Panc1 (cell line): Measurements from ENCODE around the gene DOCK4. TPM values are rescaled to one million over a fixed set of nuclear protein-coding genes. Genes with fewer than 3 reads are reported as not detected.

Source experiments
- ATAC-seq: fragments of 200-7000 bp; cut with Tn5 transposase; 2 replicates; pipeline ENCODE4 v1.9.1; 2020; ENCODE audit warnings: mild to moderate bottlenecking, moderate library complexity
- BruUV-seq: library from RNA; stranded (reverse); fragments of 400-500 nt; replicated peaks from 2 replicates; lab custom pipeline; 2021; lab: Mats Ljungman, UMichigan
- CTCF ChIA-PET: fragments of 300-600 bp; sonication (Branson Sonifier 250); formaldehyde crosslinking; loops from one replicate; lab custom pipeline; 2022; ENCODE audit warnings: antibody characterized with exemption; lab: Charles Lee
- POLR2A ChIA-PET: fragments of 300-600 bp; sonication (Branson Sonifier 250); formaldehyde crosslinking; loops from one replicate; lab custom pipeline; 2022; ENCODE audit warnings: antibody characterized with exemption; lab: Charles Lee
- DNase-seq: peaks from one replicate; pipeline ENCODE4 v3.0.0-alpha.2; 2010; ENCODE audit warnings: low read depth, low spot score
- H3K27ac ChIP-seq: 2 replicates; pipeline ENCODE4 v1.5.1; 2011; ENCODE audit warnings: mild to moderate bottlenecking, low read length, inconsistent platforms
- H3K27me3 ChIP-seq: fragments of 200-500 bp; sonication (Bioruptor generic); 2 replicates; pipeline ENCODE4 v1.6.0; 2014; ENCODE audit warnings: low read length, inconsistent platforms; ENCODE audit not compliant: control insufficient read depth, insufficient read depth
- H3K36me3 ChIP-seq: fragments of 200-500 bp; sonication (Bioruptor generic); 2 replicates; pipeline ENCODE4 v1.5.1; 2014; ENCODE audit warnings: inconsistent platforms, mild to moderate bottlenecking, low read length, moderate library complexity; ENCODE audit not compliant: control insufficient read depth, insufficient read depth
- H3K4me1 ChIP-seq: 2 replicates; pipeline ENCODE4 v1.5.1; 2011; ENCODE audit warnings: inconsistent platforms, mild to moderate bottlenecking, low read length, moderate library complexity; ENCODE audit not compliant: control insufficient read depth, insufficient read depth
- H3K4me3 ChIP-seq, 2 experiments: 2 replicates each; pipeline ENCODE4 v1.5.1; 2011 to 2012; ENCODE audit warnings: low read depth in 2 of 2, low read length in 2 of 2, mild to moderate bottlenecking in 2 of 2, inconsistent platforms in 1 of 2, moderate library complexity in 1 of 2
- H3K9me3 ChIP-seq: fragments of 200-500 bp; sonication (Bioruptor generic); 2 replicates; pipeline ENCODE4 v1.5.1; 2014; ENCODE audit warnings: low read depth, mild to moderate bottlenecking, inconsistent platforms, low read length, moderate library complexity; ENCODE audit not compliant: control insufficient read depth, insufficient read depth
- CTCF ChIP-seq: fragments of 450-650 bp; IDR thresholded peaks from 2 replicates; pipeline ENCODE4 v1.5.1; 2017; ENCODE audit warnings: mild to moderate bottlenecking
- POLR2AphosphoS5 ChIP-seq: IDR thresholded peaks from 2 replicates; pipeline ENCODE4 v1.6.1; 2012; ENCODE audit warnings: mild to moderate bottlenecking, low read depth, low read length, moderate library complexity
- REST ChIP-seq, 2 experiments: IDR thresholded peaks; 2 replicates each; pipeline ENCODE4 v1.6.1; 2011 to 2012; ENCODE audit warnings: low read depth in 2 of 2, control low read depth in 1 of 2, low read length in 1 of 2, mild to moderate bottlenecking in 1 of 2, moderate library complexity in 1 of 2; ENCODE audit not compliant: insufficient read depth in 1 of 2
- SIN3A ChIP-seq: IDR thresholded peaks from 2 replicates; pipeline ENCODE4 v1.6.1; 2012; ENCODE audit warnings: low read depth, mild to moderate bottlenecking, low read length, moderate library complexity, borderline replicate concordance; ENCODE audit not compliant: insufficient read depth
- TCF7L2 ChIP-seq: IDR thresholded peaks from 2 replicates; pipeline ENCODE4 v1.6.1; 2011; ENCODE audit warnings: mild to moderate bottlenecking, low read depth, low read length, inconsistent platforms
- in situ Hi-C: cut with HindIII; loops from 2 replicates; pipeline ENCODE4 v1.10.0; 2016; ENCODE audit warnings: low sequenced_read_pairs, low pct_unique_long_range_greater_than_20kb
- intact Hi-C: fragments of 100-400 bp; cut with micrococcal nuclease; formaldehyde crosslinking; loops from one replicate; pipeline ENCODE4 v1.10.0; 2022; ENCODE audit not compliant: unreplicated experiment
- total RNA-seq: library from RNA; stranded (reverse); gene quantifications from one replicate; pipeline ENCODE4 v1.2.1, GENCODE V29; 2021; ENCODE audit not compliant: unreplicated experiment

DOCK4 gene
- total RNA-seq, 1 experiment from 2014 or later: 10.8 TPM

DNA sequence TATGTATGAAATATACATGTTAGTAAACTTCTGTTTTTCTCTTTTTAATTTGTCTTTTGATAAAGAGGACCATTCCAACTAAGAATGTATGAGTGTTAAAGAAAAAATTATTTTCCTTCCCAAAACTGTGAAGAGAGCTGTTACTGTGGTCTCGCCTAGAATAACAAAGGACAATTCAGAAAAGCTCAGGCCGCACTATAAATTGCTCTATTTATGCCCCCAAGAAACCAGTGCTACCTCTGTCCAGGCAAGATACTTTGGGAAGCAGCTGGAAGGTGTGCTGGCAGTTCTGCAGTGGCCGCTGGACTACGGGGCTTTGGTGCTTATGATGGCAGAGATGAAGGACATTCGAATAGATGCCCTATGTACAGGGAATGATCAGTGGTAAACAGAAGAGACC, 252.1 kb downstream of the DOCK4 start:
- Histone ChIP-seq H3K27ac (no peak overlapping the region), H3K27me3 (no peaks in the 10 kb centered on the region), H3K36me3 (no peaks in the 10 kb centered on the region), H3K9me3 (no peaks in the 10 kb centered on the region), H3K4me1 (no peaks in the 10 kb centered on the region), H3K4me3 (no peak overlapping the region)
- DNase-seq (no peak), ATAC-seq (no peak)
- ChIA-PET POLR2A (no interaction called here), CTCF (no interaction called here)
- BruUV-seq: no TSS peak
- TF ChIP-seq SIN3A: no peak
- TF ChIP-seq TCF7L2: no peak
- no peak; the same call in 1 of the 2 replicates for TF ChIP-seq CTCF
- no peak for TF ChIP-seq REST (IDR thresholded peaks at IDR 0.05; ENCODE audit: insufficient read depth in 1 of 2, low read depth in 2 of 2, low read length in 1 of 2)
- no peak for TF ChIP-seq POLR2AphosphoS5
- in situ Hi-C loops (no loop called here), intact Hi-C loops (no loop called here)

GRCh38 chr7:111953611-111954010, 252.6 kb downstream of the DOCK4 start:
- Histone ChIP-seq H3K4me3 (no peak overlapping the region), H3K4me1 (no peaks in the 10 kb centered on the region), H3K36me3 (no peaks in the 10 kb centered on the region), H3K27me3 (no peaks in the 10 kb centered on the region), H3K27ac (no peak overlapping the region), H3K9me3 (no peaks in the 10 kb centered on the region)
- ATAC-seq: no peak
- DNase-seq: peak; percentile 17
- ChIA-PET POLR2A (no interaction called here), CTCF (no interaction called here)
- intact Hi-C loops (no loop called here), in situ Hi-C loops (no loop called here)
- BruUV-seq: no TSS peak
- TF ChIP-seq REST (IDR thresholded peaks at IDR 0.05; ENCODE audit: insufficient read depth in 1 of 2, low read depth in 2 of 2, low read length in 1 of 2): no peak
- no peak for TF ChIP-seq TCF7L2
- no peak for TF ChIP-seq POLR2AphosphoS5
- peak; percentile 25 for TF ChIP-seq CTCF
- no peak for TF ChIP-seq SIN3A
